ENCODE results near the gene KRTAP21-1.
"Not testable (repeated sequence)": the region's sequence is repeated elsewhere in the genome, so short reads cannot be mapped to it uniquely, and the experiment has no call there.

KRTAP21-1 gene

DNA sequence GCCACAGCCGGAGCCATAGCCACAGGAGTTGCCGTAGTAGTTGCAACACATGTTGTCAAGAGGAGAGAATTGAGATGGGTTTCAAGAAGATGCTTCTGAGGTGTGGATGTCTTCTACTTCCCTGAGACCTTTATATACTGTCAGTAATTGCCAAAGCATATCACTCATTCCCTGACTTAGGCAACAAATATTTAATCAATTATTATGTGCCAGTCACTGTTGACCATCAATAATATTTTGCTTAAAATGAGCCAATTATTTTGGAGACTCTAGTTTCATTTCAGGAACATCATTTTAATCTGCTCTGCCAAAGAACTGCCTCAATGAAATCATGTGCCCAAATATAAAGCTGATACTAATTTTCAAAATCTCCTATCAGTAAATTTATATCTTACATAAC is at the start of gene KRTAP21-1:
KRTAP21-1 (minus strand) TSS at position 101 of the 400 bp plus-strand sequence; CDS start at position 51, 50 bp downstream.
- not testable (repeated sequence) for DNase-seq (ENCODE audit: low read depth)

DNA sequence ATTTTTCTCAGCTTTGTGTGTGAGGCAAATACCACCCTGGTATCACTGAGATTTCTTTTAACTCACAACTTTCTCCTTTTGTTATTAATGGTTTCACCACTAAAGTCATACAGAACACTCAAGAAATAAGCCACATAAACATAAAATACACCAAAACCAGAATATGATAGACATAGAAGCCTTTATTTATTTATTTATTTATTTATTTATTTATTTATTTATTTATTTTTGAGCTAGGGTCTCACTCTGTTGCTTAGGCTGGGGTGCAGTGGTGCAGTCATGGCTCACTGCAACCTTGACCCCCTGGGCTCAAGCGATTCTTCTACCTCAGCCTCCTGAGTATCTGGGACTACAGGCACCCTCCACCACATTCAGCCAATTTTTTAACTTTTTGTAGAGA is 45.4 kb upstream of the KRTAP21-1 start:
- DNase-seq (ENCODE audit: low read depth), result no peak

DNA sequence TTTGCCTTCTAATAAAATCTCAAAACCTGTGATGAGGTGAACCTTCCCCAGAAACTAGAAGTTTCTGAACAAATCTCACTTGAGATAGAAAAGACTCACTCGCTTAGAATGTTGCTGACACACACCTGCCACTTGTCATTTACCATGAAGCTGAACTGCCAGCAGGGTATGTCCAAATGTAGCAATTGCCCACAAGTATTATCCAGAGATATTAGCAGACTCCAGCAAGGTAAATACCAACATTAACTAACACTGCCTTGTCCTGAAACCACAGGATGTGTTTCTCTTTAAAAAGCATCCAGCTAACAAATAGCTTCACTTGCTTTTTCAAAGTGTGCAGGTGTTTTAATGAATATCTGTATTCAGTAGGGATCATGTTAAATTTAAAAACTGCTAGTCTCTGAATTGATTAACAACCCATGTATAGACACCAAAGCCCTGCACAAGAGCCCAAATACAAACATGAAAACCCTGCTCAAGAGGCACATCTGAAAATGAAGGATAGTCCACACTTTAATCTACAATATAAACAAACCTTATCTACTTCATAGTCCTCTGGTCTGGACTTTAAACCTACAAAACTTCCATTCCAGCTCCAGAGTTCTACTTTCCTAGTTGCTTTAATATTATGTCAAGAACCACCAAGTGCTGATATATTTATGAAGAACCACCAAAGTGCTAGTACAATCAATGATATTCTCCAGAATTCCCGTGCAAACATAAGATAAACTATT is 38.5 kb upstream of the KRTAP21-1 start:
- no peak for DNase-seq (ENCODE audit: low read depth)

DNA sequence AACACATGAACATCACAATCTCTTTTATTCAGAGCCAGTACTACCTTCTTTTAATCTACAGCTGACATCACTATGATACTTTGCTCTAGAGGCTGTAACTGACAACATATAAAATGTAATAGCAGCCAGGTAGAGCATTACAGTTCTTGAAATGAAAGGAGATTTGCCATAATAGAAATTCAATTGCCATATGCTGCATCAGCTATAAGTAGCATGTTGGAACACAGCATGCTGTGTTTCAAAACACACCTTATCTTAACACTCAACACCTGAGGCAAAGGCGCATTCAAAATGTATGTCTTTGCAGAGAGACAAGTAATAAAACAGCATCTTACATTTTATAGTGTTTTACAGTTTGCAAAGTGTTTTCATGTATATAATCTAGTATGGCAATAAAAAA is 24.0 kb upstream of the KRTAP21-1 start:
- no peak for DNase-seq (ENCODE audit: low read depth)

DNA sequence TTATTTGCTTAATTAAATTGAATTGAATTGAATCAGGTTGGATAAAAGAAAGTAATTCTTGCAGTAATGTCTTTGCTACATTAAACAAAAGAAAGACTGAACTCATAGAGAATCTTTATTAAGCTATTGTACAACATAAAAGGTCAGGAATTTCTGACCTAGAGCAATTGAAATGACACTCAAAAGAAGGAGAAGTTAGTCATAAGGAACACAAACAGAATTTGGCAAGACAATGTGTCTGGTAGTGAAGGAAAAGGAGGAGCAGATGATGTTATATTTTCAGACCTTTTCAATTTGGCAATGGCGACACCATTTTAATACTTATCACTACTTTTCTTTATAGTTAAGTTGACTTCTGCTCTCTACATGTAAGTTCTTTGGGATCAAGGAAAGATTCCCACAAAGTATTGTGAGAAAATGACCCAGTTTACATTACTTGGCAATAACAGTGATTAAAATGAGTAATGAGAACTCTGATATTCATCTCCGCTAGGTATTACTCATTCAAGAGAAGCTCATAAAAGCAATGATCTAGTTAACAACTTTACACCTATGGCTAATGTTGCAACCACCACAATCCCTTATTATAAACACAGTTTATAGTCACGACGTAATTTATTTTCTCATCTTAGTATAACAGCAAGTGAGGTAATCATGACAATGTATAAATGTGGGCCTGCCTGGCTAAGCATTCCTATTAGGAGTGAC is 14.7 kb upstream of the KRTAP21-1 start:
- DNase-seq (ENCODE audit: low read depth), result no peak

DNA sequence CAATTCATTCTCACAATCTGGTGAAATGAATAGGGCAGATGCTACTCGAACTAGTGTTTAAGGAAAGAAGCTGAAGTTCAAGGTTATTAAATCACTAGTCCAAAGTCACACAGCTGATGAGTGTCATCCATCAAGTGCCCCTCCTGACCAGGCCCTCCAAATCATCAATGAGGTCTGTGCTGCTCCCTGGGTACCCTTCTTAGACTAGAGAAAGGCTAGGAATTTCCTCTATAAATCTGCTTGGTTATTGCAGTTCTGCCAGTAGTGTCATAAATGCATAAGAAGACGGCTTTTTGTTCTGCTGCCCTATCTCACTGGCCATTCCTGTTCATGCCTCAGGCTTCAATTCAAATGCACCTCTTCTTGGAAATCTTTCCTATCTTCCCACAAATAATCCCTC is 5.5 kb upstream of the KRTAP21-1 start:
- no peak for DNase-seq (ENCODE audit: low read depth)

DNA sequence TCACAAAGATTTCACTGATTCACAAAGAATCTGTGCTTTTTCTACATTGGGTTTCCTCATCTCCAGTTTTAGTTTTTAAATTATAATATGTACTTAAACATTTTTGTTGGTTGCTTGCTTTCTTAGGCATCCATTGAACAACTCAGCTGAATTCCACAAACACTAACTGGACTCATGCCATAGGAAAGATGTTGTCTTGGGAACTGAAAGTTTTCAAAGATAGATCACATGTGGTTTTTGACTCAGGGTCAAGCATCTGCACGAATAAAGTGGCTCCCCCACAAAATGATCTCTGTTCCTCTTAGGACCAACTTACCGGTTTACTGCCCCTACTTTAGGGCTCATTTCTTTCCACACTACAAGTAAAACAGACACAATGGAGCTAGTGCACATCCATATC is 3.1 kb upstream of the KRTAP21-1 start:
- DNase-seq (ENCODE audit: low read depth), result no peak

DNA sequence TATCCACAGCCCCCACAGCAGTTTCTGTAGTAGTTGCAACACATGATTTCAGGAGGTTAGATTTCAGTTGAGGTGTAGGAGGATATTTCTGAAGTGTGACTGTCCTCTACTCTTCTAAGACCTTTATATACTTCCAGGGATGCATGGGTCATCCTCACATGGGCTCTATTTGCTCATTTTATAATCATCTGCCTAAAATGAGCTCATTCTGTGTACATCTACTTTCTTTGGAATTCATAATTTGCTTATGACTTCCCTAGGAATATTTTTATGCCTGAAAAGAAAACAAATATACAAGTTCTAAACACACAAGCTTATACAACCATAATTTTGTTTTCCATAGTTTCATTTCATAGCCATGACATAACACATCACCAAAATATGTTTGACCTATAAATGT is 8.1 kb downstream of the KRTAP21-1 start, which contains the start of gene KRTAP21-2:
KRTAP21-2 (minus strand) TSS at position 101 of the 400 bp plus-strand sequence; CDS start at position 44, 57 bp downstream.
- DNase-seq (ENCODE audit: low read depth), result no peak

DNA sequence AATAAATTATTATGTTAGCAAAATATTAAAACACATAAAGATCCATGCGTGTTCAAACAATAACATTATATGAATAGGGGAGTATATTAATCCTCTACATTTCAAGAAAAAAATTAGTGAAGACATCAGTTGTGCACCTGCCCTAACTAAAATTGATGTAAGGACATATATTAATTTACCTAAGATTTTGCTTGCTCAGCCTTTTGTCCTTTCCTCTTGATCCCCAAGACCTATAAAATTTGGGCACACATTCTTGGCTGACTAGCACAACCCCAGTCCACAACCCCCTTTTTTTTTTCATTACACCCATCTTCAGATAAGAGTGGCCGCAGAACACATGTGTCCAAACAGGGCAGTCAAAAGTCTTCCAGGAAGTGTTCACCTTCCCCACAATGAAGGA is 14.8 kb downstream of the KRTAP21-1 start:
- DNase-seq (ENCODE audit: low read depth), result no peak

DNA sequence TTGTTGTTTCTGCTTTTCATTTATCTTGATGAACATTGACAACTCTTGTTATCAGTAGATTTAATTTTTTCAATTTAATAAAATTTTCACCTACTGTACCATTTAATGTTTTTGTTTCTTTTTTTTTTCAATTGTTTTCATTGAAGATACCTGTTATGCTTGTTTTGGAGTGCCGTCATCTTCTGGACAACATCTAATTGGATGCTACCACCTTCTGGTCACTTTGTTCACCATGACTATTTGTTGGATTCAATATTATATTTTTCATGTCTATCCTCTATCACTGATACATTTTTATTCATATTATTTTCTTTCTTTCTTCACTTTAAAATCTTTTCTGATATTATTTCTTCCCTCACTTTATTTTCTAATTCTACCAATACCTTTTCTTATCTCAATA is 22.2 kb downstream of the KRTAP21-1 start:
- DNase-seq (ENCODE audit: low read depth), result no peak

DNA sequence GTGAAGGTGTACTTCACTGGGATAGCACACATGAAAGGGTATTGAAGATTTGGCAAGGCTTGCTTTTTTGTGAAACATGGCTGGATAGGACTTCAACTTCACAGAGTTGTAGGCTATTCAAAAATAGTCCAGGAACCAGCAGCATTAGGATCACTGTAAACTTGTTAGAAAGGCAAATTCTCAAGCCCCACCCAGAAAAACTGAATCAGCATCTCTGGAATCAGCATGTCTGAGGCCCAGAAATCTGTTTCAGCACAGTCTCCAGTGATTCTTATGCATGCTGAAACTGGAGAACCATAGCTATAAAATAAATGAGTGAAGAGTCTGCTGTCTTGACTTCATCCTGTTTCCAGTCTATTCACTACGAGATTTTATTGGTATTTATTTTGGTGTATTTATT is 28.5 kb downstream of the KRTAP21-1 start:
- no peak for DNase-seq (ENCODE audit: low read depth)

DNA sequence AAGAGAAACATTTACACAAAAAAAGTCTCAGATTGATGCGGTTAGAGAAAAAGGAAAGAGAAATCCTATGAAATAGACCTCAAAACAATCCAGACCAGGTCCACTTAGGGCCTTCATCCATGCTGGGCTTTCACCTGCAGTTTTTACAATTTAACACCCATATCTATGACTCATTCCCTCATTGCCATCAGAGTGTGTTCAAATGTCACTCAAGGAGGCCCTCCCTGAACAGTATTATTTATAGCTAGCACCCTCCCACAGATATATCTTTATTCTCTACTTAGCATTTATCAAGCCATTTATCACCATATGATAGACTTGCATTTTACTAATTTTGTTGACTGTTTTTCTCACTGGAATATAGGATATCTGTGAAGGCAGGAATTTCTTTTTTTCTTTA is 35.8 kb downstream of the KRTAP21-1 start:
- DNase-seq (ENCODE audit: low read depth), result no peak

DNA sequence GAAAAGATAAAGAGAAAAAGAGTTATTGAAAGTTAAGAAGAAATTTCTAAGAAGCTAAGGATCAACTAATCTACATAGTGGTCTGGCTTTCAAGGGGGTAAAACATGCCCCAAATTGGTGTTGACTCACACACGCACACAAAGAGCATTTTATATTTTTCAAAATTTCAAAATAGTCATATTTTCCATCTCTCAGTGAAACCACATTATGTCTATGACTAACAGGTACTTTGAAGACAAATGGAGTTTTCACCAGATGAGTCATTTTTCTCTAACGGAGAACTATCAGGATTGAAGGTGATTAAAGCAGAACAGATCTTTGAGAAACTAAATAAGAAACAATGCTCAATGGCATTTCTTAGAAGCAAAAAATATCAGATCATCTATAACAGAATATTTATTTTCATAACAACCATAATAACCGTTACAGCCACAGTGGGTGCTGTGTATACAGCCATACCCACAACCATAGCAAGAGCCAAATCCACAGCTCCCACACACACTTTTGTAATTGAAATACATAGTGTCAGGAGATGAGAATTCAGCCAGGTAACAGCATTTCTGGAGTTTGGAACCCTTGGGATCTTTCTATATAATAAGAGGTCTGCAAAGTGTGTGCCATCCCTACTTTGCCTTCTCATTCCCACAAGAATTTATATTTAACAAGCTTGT is 36.9 kb downstream of the KRTAP21-1 start, which contains the start of gene KRTAP21-3:
KRTAP21-3 (minus strand) TSS at position 539 of the 671 bp plus-strand sequence; CDS start at position 521, 18 bp downstream.
- DNase-seq (ENCODE audit: low read depth), result no peak

DNA sequence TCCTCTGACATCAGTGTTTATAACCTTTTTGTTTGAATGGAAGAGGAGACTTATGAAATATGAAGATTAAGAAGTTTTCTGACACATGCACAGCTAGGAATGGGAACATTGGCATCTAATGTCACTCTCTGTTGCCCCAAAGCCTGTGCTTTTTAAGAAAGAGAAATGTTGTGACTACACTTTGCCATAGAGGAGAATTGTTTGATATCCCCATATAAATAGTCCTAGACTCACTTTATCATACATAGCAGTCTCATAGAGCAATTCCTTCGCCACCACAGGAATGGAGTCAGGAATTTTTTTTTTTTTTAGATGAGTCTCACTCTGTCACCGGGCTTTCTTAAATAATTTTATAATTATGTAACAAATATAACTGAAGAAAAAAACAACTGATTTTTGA is 38.1 kb downstream of the KRTAP21-1 start:
- DNase-seq (ENCODE audit: low read depth), result no peak

DNA sequence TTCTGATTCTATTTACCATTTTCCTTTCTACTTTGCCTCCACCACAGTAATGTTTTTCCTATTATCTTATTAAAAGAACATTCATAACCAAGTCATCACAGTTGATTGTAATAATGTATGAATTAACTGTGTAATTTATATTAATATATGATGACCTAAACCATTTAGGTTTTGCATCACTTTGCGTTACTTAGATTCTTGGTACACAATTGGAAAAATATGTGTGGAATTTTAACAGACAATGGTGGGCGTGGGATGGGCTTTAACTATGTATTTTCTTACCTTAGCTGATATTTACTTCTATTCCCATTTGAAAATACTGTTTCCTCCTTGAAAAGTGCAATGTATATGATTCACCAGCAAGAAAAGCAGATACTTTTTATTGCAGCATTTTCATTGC is 40.3 kb downstream of the KRTAP21-1 start:
- no peak for DNase-seq (ENCODE audit: low read depth)

DNA sequence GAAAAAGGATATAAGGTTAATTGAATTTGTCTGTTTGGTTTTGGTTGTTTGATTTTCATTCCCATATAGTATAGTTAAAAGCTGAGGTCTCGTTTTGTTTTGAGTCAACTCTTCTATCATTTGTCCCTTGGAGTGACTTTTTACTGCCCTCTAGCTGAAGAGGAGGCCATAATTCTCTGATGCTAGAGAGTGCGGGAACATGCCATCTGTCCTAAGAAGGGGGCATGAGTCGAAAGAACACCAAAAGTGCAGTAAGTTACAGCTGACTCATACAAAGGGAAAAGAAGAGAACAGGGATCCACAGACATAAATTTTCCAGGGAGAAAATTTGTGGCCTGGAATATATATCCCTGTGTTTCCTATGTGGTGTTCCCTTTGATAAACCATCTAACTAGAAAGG is 40.8 kb downstream of the KRTAP21-1 start:
- DNase-seq (ENCODE audit: low read depth), result no peak

DNA sequence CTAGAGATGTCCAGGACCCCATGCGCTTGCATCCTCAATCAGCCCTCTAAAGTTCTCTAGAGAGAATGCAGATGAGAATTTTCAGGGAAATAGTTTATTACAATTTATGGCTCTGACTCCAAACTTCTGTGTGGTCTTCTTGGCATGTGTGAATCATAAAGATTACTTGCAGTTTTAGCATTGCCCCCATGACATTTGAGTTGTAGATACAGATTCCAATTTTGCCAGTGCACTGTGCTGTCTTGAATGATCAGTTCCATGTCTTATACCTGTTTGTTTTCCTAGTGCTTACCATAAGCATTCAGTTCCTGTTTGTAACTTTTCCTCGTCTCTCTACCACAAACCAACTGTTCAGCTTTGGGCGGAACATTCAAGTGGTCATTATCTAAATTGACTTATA is 41.5 kb downstream of the KRTAP21-1 start:
- no peak for DNase-seq (ENCODE audit: low read depth)

DNA sequence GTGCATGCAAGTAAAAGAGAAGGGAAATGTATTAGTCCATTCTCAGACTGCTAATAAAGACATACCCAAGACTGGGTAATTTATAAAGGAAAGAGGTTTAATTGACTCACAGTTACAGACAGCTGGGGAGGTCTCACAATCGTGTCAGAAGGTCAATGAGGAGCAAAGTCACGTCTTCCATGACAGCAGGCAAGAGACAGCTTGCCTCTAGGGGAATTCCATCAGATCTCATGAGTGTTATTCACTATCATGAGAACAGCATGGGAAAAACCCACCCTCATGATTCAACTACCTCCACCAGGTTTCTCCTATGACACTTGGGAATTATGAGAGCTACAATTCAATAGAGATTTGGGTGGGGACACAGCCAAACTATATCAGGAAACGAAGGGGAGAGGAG is 44.7 kb downstream of the KRTAP21-1 start:
- no peak for DNase-seq (ENCODE audit: low read depth)

DNA sequence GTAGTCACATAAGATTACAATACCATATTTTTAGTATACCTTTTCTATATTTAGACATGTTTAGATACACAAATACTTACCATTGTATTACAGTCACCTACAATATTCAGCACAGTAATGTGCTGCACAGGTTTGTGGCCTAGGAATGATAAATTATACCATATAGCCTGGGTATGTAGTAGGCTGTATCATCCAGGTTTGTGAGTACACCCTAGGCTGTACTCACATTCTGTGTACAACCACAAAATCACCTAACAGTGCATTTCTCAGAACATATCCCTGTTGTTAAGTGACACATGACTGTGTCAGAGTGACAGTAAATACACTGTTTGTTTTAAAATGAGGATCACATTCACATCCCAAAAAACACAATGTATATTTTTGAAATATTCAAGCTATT is 47.8 kb downstream of the KRTAP21-1 start:
- DNase-seq (ENCODE audit: low read depth), result no peak

Measured in fibroblast of gingiva (primary cell).